ENCODE data around the gene SUCLG1. TPM values are rescaled to one million over a fixed set of nuclear protein-coding genes. Genes with fewer than 3 reads are reported as not detected.
A peak's percentile ranks its signal among the peaks of the same experiment; 100 is the strongest.
"Not testable (repeated sequence)": the region's sequence is repeated elsewhere in the genome, so short reads cannot be mapped to it uniquely, and the experiment has no call there.

Gene SUCLG1
- polyA plus RNA-seq, 2 of the 4 experiments (the other 2 are of a cell fraction): 90.0 to 144 TPM

- H3K4me2 ChIP-seq; H3K27ac ChIP-seq; POLR2A ChIA-PET; H3K9me3 ChIP-seq; CTCF ChIA-PET; FAIRE-seq; DNase-seq (ENCODE audit: low read depth in 1 of 2, low spot score in 1 of 2); H3K4me3 ChIP-seq; ATAC-seq; H3K4me1 ChIP-seq: not testable (repeated sequence)
- 36% methylated on average over 1 of the region's 1 CpG for WGBS (ENCODE audit: missing lambda C conversion rate)
- TF ChIP-seq MAFK (IDR thresholded peaks at IDR 0.05; ENCODE audit: partially characterized antibody): peak; percentile 74
These were observed 59.2 kb downstream of the SUCLG1 start for GRCh38 chr2:84399839-84400238.

- 7% methylated on average over 3 of the region's 3 CpGs for WGBS (ENCODE audit: missing lambda C conversion rate)
- no peak for TF ChIP-seq PHF8 (IDR thresholded peaks at IDR 0.05; ENCODE audit: borderline replicate concordance, low read depth)
- Histone ChIP-seq H3K4me1 (no peaks in the 10 kb centered on the region), H3K4me2 (no peak overlapping the region), H3K27ac (no peak overlapping the region), H3K9me3 (no peaks in the 10 kb centered on the region), H3K4me3 (no peak overlapping the region)
- DNase-seq (ENCODE audit: low read depth in 1 of 2, low spot score in 1 of 2) (no peak), ATAC-seq (0 out of 6 replicates have a peak, but pooled peaks of 1 of the 2 experiments have one; percentile 13), FAIRE-seq (no peak)
- ChIA-PET POLR2A (no interaction called here), CTCF (interaction anchor here (1.2 kb wide), 1 partner anchor 11 kb away, joined by 3 read pairs; no protein-coding TSS in a partner anchor)
These were observed 63.3 kb downstream of the SUCLG1 start for GRCh38 chr2:84395820-84396219.

- 9% methylated on average over 2 of the region's 2 CpGs for WGBS (ENCODE audit: missing lambda C conversion rate)
- no peak overlapping the region for H3K4me2 ChIP-seq
- TF ChIP-seq ZNF302 (CRISPR knock-in tag; IDR thresholded peaks at IDR 0.05): no peak
- TF ChIP-seq REST (IDR thresholded peaks at IDR 0.05): no peak
- no peak for TF ChIP-seq RAD21 (conservative IDR thresholded peaks at IDR 0.05 in 1 of 2, IDR thresholded peaks at IDR 0.05 in 1 of 2)
- no peak for TF ChIP-seq EHF (CRISPR knock-in tag; IDR thresholded peaks at IDR 0.05)
- no peak for TF ChIP-seq MAZ (IDR thresholded peaks at IDR 0.05; ENCODE audit: borderline replicate concordance, low read depth, low read length)
- no peak for TF ChIP-seq CHD2 (IDR thresholded peaks at IDR 0.05; ENCODE audit: low read length, partially characterized antibody)
- no peak for TF ChIP-seq RARB (CRISPR knock-in tag; IDR thresholded peaks at IDR 0.05)
- no peak for TF ChIP-seq NPAS2 (CRISPR knock-in tag; IDR thresholded peaks at IDR 0.05; ENCODE audit: borderline replicate concordance)
- TF ChIP-seq POLR2A (IDR thresholded peaks at IDR 0.05; ENCODE audit: low read length): no peak
- TF ChIP-seq CBX2 (IDR thresholded peaks at IDR 0.05; ENCODE audit: borderline replicate concordance, low read depth): no peak
- no peak for TF ChIP-seq E2F6 (IDR thresholded peaks at IDR 0.05; ENCODE audit: borderline replicate concordance, low read depth)
- no peak for TF ChIP-seq ESRRA (IDR thresholded peaks at IDR 0.05; ENCODE audit: borderline replicate concordance, low read length)
- TF ChIP-seq CHD4 (IDR thresholded peaks at IDR 0.05; ENCODE audit: borderline replicate concordance): no peak
- ChIA-PET POLR2A (no interaction called here), CTCF (interaction anchor here (0.7 to 0.8 kb wide), 2 partner anchors 29 to 128 kb away, joined by 3 read pairs; no protein-coding TSS in a partner anchor)
- H3K4me1 ChIP-seq: no peaks in the 10 kb centered on the region
- no peaks in the 10 kb centered on the region for H3K9me3 ChIP-seq
- ATAC-seq (no peak), DNase-seq (ENCODE audit: low read depth in 1 of 2, low spot score in 1 of 2) (no peak), FAIRE-seq (no peak)
- no peak overlapping the region for H3K4me3 ChIP-seq
- H3K27ac ChIP-seq: no peak overlapping the region
These were observed 64.5 kb downstream of the SUCLG1 start for GRCh38 chr2:84394628-84395027.

- Histone ChIP-seq H3K9me3 (no peaks in the 10 kb centered on the region), H3K4me3 (no peak overlapping the region), H3K4me2 (no peak overlapping the region), H3K4me1 (no peaks in the 10 kb centered on the region), H3K27ac (no peak overlapping the region)
- ChIA-PET POLR2A (no interaction called here), CTCF (no interaction called here)
- no peak for FAIRE-seq
- ATAC-seq: no peak
- DNase-seq (ENCODE audit: low read depth in 1 of 2, low spot score in 1 of 2): no peak
- TF ChIP-seq MAX (IDR thresholded peaks at IDR 0.05): no peak
- no peak for TF ChIP-seq PBX3 (IDR thresholded peaks at IDR 0.05)
- no peak for TF ChIP-seq EHMT2 (IDR thresholded peaks at IDR 0.05; ENCODE audit: low read depth)
- no peak for TF ChIP-seq PHF8 (IDR thresholded peaks at IDR 0.05; ENCODE audit: borderline replicate concordance, low read depth)
- no peak for TF ChIP-seq ZFP36 (IDR thresholded peaks at IDR 0.05; ENCODE audit: borderline replicate concordance, partially characterized antibody)
- TF ChIP-seq RCOR1 (IDR thresholded peaks at IDR 0.05; ENCODE audit: low read depth, low read length): no peak
- TF ChIP-seq HOXB5 (CRISPR knock-in tag; IDR thresholded peaks at IDR 0.05): no peak
- TF ChIP-seq BHLHE40 (IDR thresholded peaks at IDR 0.05; ENCODE audit: low read depth, low read length): no peak
- TF ChIP-seq SREBF2 (IDR thresholded peaks at IDR 0.05): no peak
- TF ChIP-seq NFE2L2 (conservative IDR thresholded peaks at IDR 0.05; ENCODE audit: low read length): no peak
- TF ChIP-seq MYC (IDR thresholded peaks at IDR 0.05; ENCODE audit: borderline replicate concordance, low read length): no peak
- no peak for TF ChIP-seq JUNB (IDR thresholded peaks at IDR 0.05)
- TF ChIP-seq CHD4 (IDR thresholded peaks at IDR 0.05; ENCODE audit: borderline replicate concordance): no peak
- TF ChIP-seq RFX5 (IDR thresholded peaks at IDR 0.05): no peak
These were observed 65.3 kb downstream of the SUCLG1 start for GRCh38 chr2:84393829-84394228.
